ENCODE measurements around the gene TSACC. TPM values are rescaled to one million over a fixed set of nuclear protein-coding genes. Genes with fewer than 3 reads are reported as not detected.

The TSACC gene
- total and polyA plus RNA-seq, 12 donors, result 0.70 to 4.2 (median 0.90) TPM; not detected in 3

DNA sequence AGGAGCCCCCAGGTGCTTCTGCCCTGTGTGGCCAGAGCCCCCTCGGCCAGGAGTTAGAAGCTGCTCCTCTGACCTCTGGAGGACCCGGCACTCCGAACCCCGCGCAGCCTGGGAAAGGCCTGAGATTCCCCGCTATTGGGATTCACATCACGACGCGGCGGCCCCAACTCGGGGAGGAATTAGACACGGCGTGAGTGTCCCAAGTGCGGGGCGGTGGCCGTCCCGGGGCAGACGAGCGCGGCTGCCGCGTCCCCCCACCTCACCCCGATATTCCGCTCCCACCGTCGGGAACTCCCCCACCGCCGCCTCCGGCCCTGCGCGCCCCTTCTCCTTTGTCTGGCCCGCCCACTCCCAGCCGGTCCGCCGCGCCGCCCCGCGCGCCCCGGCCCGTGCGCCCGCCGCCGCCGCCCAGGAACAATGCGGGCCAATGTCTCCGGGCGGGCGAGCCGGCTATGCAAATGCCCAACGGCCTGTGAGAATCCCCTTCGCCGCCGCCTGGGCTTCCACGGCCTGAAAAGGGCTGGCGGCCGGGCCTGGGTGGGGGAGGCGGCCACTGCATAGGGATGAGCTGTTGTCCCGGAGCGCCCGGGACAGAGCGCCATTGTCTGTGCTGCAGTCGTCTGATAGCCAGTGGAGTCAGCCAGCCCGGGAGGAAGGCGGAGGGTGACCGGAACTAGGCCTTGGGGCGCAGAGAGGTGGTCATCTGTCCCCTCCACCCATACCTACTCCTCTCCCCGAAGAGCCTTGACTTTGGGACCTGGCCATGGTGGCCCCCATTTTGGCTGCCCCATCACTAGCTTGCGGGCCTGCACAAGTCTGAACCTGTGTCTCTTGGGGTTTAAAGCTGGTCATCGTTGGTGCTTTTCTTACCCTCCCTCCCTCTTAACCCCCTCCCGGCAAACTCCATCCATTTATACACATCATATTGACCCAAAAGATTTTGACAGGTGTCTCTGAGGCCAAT lies 50.1 kb downstream of the TSACC start:
- H3K9me3 ChIP-seq (replicated peaks in 1 of 3), result no peaks in the 10 kb centered on the region
- no peak overlapping the region for H3K4me3 ChIP-seq
- H3K4me1 ChIP-seq (replicated peaks in 1 of 2), result no peaks in the 10 kb centered on the region
- 19 to 29% (median 24%) methylated on average over 44 to 73 of the region's 73 CpGs for WGBS, 4 donors
- intact Hi-C loops (cut with DNase I), result loop anchor here in 1 of 2 donors (2.0 to 10.0 kb wide), 3 partner anchors 52 to 226 kb away; partner anchors contain the start of gene HAPLN2
- H3K36me3 ChIP-seq (replicated peaks in 1 of 2), result no peaks in the 10 kb centered on the region
- no peak overlapping the region for H3K27ac ChIP-seq
- TF ChIP-seq POLR2A (IDR thresholded peaks at IDR 0.05), result no peak
- TF ChIP-seq CTCF (IDR thresholded peaks at IDR 0.05), result no peak
- H3K27me3 ChIP-seq, result peaks cover 29% of the 10 kb centered on the region
- no peak for DNase-seq

- no peak for DNase-seq
- intact Hi-C loops (cut with DNase I), result loop anchor here in 1 of 2 donors (2.0 to 10.0 kb wide), 3 partner anchors 51 to 225 kb away; partner anchors contain the start of gene HAPLN2
- WGBS, 4 donors, result 89 to 98% (median 95%) methylated on average over 6 to 8 of the region's 8 CpGs
Observed at GRCh38 chr1:156389311-156389710, 51.0 kb downstream of the TSACC start.

DNA sequence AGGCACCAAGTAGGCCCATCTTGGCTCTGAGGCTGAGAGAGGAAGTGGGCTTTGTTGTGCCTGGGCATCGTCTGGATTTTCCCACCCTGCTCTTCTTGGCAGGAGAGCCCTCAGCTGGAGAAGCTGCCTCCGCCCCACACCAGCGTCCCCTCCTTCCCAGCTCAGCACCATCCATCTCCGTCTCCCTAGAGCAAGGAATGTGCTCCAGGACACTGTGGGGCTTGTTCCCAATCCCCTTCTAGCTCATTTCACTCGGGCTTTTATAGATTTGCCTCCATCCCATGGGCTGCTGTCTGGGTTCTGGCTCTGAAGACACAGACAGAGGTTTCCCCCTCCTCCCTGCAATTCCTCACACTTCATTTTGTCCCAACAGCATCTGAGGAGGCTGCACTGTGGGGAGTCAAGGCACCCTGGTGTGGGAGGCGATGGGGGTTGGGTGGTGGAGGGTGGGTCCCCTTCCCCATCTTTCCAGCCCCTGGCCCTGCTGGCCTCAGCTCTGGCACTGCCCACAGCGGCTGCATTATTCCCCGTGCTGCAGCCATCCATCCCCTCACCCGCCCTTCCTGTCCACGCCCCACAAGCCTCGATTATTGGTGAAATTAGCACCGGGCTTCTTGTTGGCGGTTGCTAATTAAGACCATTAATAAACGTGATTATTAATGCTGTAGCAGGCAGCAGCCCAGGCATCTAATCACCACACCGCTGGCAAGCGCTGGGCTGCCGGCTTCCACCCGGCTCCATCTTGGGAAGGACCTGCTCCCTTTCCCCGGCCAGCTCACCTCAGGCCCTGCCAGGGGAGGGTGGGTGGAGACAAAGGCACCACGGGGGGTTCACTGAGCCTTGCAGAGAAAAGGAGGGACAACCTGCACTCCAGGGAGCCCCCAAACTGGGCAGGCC lies 52.4 kb downstream of the TSACC start:
- Histone ChIP-seq H3K9me3 (replicated peaks in 1 of 3) (no peaks in the 10 kb centered on the region), H3K36me3 (replicated peaks in 1 of 2) (no peaks in the 10 kb centered on the region), H3K27me3 (peaks cover 29% of the 10 kb centered on the region), H3K27ac (no peak overlapping the region), H3K4me3 (no peak overlapping the region), H3K4me1 (replicated peaks in 1 of 2) (no peaks in the 10 kb centered on the region)
- TF ChIP-seq POLR2A (IDR thresholded peaks at IDR 0.05) (no peak), CTCF (IDR thresholded peaks at IDR 0.05) (no peak)
- intact Hi-C loops (cut with DNase I), result no loop called here
- no peak for DNase-seq
- WGBS, 4 donors, result 66 to 78% (median 72%) methylated on average over 15 to 20 of the region's 20 CpGs

More at GRCh38 chr1:156389311-156389710, 51.0 kb downstream of the TSACC start:
- H3K4me3 ChIP-seq, result no peak overlapping the region
- H3K27me3 ChIP-seq, result peaks cover 29% of the 10 kb centered on the region
- no peaks in the 10 kb centered on the region for H3K9me3 ChIP-seq (replicated peaks in 1 of 3)
- no peaks in the 10 kb centered on the region for H3K4me1 ChIP-seq (replicated peaks in 1 of 2)
- no peak overlapping the region for H3K27ac ChIP-seq
- no peaks in the 10 kb centered on the region for H3K36me3 ChIP-seq (replicated peaks in 1 of 2)
- no peak for TF ChIP-seq POLR2A (IDR thresholded peaks at IDR 0.05)
- no peak for TF ChIP-seq CTCF (IDR thresholded peaks at IDR 0.05)

DNA sequence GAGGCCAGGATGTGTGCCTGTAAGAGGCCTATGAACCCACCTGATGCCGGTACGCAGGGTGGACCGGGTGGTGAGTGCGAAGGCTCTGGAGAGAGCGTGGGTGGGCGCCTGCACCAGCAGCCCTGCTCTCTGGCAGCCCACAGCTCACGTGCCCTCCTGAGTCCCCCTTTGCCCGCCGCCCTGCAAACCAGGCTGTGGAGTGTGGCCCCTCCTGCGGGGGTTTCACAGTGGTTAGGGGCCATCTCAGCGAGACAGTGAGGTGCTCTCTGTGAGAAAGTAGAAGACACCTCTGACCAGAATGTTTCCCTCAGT lies 53.0 kb downstream of the TSACC start:
- intact Hi-C loops (cut with DNase I), result no loop called here
- H3K36me3 ChIP-seq (replicated peaks in 1 of 2), result no peaks in the 10 kb centered on the region
- no peak for TF ChIP-seq CTCF (IDR thresholded peaks at IDR 0.05)
- TF ChIP-seq POLR2A (IDR thresholded peaks at IDR 0.05), result no peak
- no peak overlapping the region for H3K4me3 ChIP-seq
- no peaks in the 10 kb centered on the region for H3K4me1 ChIP-seq (replicated peaks in 1 of 2)
- H3K9me3 ChIP-seq (replicated peaks in 1 of 3), result no peaks in the 10 kb centered on the region
- no peak overlapping the region for H3K27ac ChIP-seq
- WGBS, 4 donors, result 84 to 89% (median 86%) methylated on average over 6 to 11 of the region's 11 CpGs
- no peak for DNase-seq
- H3K27me3 ChIP-seq, result peaks cover 27% of the 10 kb centered on the region
